PC-9 (cell line): Measurements from ENCODE around the gene TMEM82. TPM values are rescaled to one million over a fixed set of nuclear protein-coding genes. Genes with fewer than 3 reads are reported as not detected.
A peak's percentile ranks its signal among the peaks of the same experiment; 100 is the strongest.

ENCODE experiments used
- BruUV-seq: library from RNA; stranded (reverse); fragments of 400-500 nt; replicated peaks from 2 replicates; lab custom pipeline; 2021; lab: Mats Ljungman, UMichigan
- CTCF ChIA-PET: fragments of 300-600 bp; sonication (Branson Sonifier 250); formaldehyde crosslinking; loops from one replicate; lab custom pipeline; 2022; ENCODE audit warnings: antibody characterized with exemption; lab: Charles Lee
- POLR2A ChIA-PET: fragments of 300-600 bp; sonication (Branson Sonifier 250); formaldehyde crosslinking; loops from one replicate; lab custom pipeline; 2022; ENCODE audit warnings: antibody characterized with exemption; ENCODE audit not compliant: unreplicated experiment; lab: Charles Lee
- DNase-seq, 2 experiments: peaks; one replicate each; pipeline versions ENCODE4 v3.0.0 to v3.0.0-alpha.2; 2015 to 2022; ENCODE audit warnings: mixed read lengths in 1 of 2
- H2AFZ ChIP-seq: fragments of 200-600 bp; sonication (generic); 2 replicates; pipeline ENCODE4 v1.8.1; 2017; ENCODE audit warnings: antibody characterized with exemption
- H3F3A ChIP-seq: fragments of 200-600 bp; sonication (generic); 2 replicates; pipeline ENCODE4 v1.8.1; 2017; ENCODE audit warnings: antibody characterized with exemption, mild to moderate bottlenecking, low read depth; ENCODE audit not compliant: insufficient read depth
- H3K27ac ChIP-seq: fragments of 200-600 bp; sonication (generic); 2 replicates; pipeline ENCODE4 v1.6.1; 2016; ENCODE audit warnings: mixed run types
- H3K27me3 ChIP-seq: fragments of 200-600 bp; sonication (generic); 2 replicates; pipeline ENCODE4 v1.6.1; 2016; ENCODE audit warnings: low read depth, mixed run types; ENCODE audit not compliant: insufficient read depth
- H3K36me3 ChIP-seq: fragments of 200-600 bp; sonication (generic); 2 replicates; pipeline ENCODE4 v1.6.1; 2016; ENCODE audit warnings: low read depth, mixed run types
- H3K4me1 ChIP-seq: fragments of 200-600 bp; sonication (generic); replicated peaks from 2 replicates; pipeline ENCODE4 v1.6.1; 2016; ENCODE audit warnings: mixed run types; ENCODE audit not compliant: insufficient read depth
- H3K4me2 ChIP-seq: fragments of 200-600 bp; sonication (generic); 2 replicates; pipeline ENCODE4 v1.6.1; 2017; ENCODE audit warnings: mixed run types
- H3K4me3 ChIP-seq: fragments of 200-600 bp; sonication (generic); 2 replicates; pipeline ENCODE4 v1.6.1; 2016; ENCODE audit warnings: mixed run types
- H3K79me2 ChIP-seq: fragments of 200-600 bp; sonication (generic); 2 replicates; pipeline ENCODE4 v1.6.1; 2017; ENCODE audit warnings: low read depth, mixed run types
- H3K9me2 ChIP-seq: fragments of 200-600 bp; sonication (generic); 2 replicates; pipeline ENCODE4 v1.8.1; 2017; ENCODE audit warnings: mild to moderate bottlenecking; ENCODE audit not compliant: insufficient read depth
- H3K9me3 ChIP-seq: fragments of 200-600 bp; sonication (generic); 2 replicates; pipeline ENCODE4 v1.8.1; 2016; ENCODE audit warnings: low read depth; ENCODE audit not compliant: insufficient read depth
- H4K20me1 ChIP-seq: fragments of 200-600 bp; sonication (generic); 2 replicates; pipeline ENCODE4 v1.8.1; 2017; ENCODE audit not compliant: insufficient read depth
- CTCF ChIP-seq: fragments of 200-600 bp; sonication (generic); conservative IDR thresholded peaks from 2 replicates; pipeline ENCODE4 v1.6.1; 2017; ENCODE audit warnings: mixed run types, antibody characterized with exemption, mild to moderate bottlenecking, moderate library complexity
- EZH2 ChIP-seq: fragments of 200-600 bp; sonication (generic); IDR thresholded peaks from 2 replicates; pipeline ENCODE4 v1.8.0; 2017; ENCODE audit warnings: antibody characterized with exemption, low read depth
- intact Hi-C: fragments of 100-400 bp; cut with micrococcal nuclease; formaldehyde crosslinking; loops from one replicate; pipeline ENCODE4 v1.10.0; 2022; ENCODE audit not compliant: unreplicated experiment
- total RNA-seq: library from RNA; stranded (reverse); gene quantifications from 2 replicates; pipeline ENCODE4 v1.2.3, GENCODE V29; 2021

TMEM82 gene
- total RNA-seq, 1 experiment from 2014 or later: not detected

- H2AFZ ChIP-seq: no peak overlapping the region
- DNase-seq: peak in 1 of 2 experiments; percentile 17
- H3K4me2 ChIP-seq: no peak overlapping the region
- no peaks in the 10 kb centered on the region for H3K27me3 ChIP-seq
- TF ChIP-seq CTCF: no peak
- TF ChIP-seq EZH2: no peak
- no peaks in the 10 kb centered on the region for H3K79me2 ChIP-seq
- no peaks in the 10 kb centered on the region for H4K20me1 ChIP-seq
- no peaks in the 10 kb centered on the region for H3K9me3 ChIP-seq
- H3K9me2 ChIP-seq: no peaks in the 10 kb centered on the region
- ChIA-PET CTCF (no interaction called here), POLR2A (no interaction called here)
- H3K36me3 ChIP-seq: no peaks in the 10 kb centered on the region
- H3K4me1 ChIP-seq: no peaks in the 10 kb centered on the region
- no peak overlapping the region for H3K4me3 ChIP-seq
- intact Hi-C loops: no loop called here
- no TSS peak for BruUV-seq
- H3F3A ChIP-seq: no peaks in the 10 kb centered on the region
- H3K27ac ChIP-seq: no peak overlapping the region
Measured at GRCh38 chr1:15702722-15703550, 39.4 kb upstream of the TMEM82 start.

GRCh38 chr1:15703562-15703961 is 38.7 kb upstream of the TMEM82 start:
- no peak overlapping the region for H3K27ac ChIP-seq
- TF ChIP-seq CTCF: no peak
- no peak for TF ChIP-seq EZH2
- intact Hi-C loops: no loop called here
- ChIA-PET POLR2A (interaction anchor here (0.6 kb wide), 1 partner anchor 149 kb away, joined by 3 read pairs; no protein-coding TSS in a partner anchor), CTCF (no interaction called here)
- no peaks in the 10 kb centered on the region for H3K79me2 ChIP-seq
- H3K9me2 ChIP-seq: no peaks in the 10 kb centered on the region
- H3K4me1 ChIP-seq: no peaks in the 10 kb centered on the region
- no peak overlapping the region for H2AFZ ChIP-seq
- H4K20me1 ChIP-seq: no peaks in the 10 kb centered on the region
- no peaks in the 10 kb centered on the region for H3K36me3 ChIP-seq
- H3K9me3 ChIP-seq: no peaks in the 10 kb centered on the region
- no peak for DNase-seq
- no TSS peak for BruUV-seq
- H3F3A ChIP-seq: no peaks in the 10 kb centered on the region
- no peak overlapping the region for H3K4me2 ChIP-seq
- no peak overlapping the region for H3K4me3 ChIP-seq
- H3K27me3 ChIP-seq: no peaks in the 10 kb centered on the region

GRCh38 chr1:15704526-15705183 is 37.6 kb upstream of the TMEM82 start:
- ChIA-PET POLR2A (no interaction called here), CTCF (no interaction called here)
- no peak overlapping the region for H3K4me2 ChIP-seq
- H3K36me3 ChIP-seq: no peaks in the 10 kb centered on the region
- H3K27ac ChIP-seq: no peak overlapping the region
- no peaks in the 10 kb centered on the region for H3K4me1 ChIP-seq
- intact Hi-C loops: no loop called here
- TF ChIP-seq EZH2 (no peak), CTCF (no peak)
- H3K9me2 ChIP-seq: no peaks in the 10 kb centered on the region
- H3F3A ChIP-seq: no peaks in the 10 kb centered on the region
- H3K27me3 ChIP-seq: no peaks in the 10 kb centered on the region
- H3K79me2 ChIP-seq: no peaks in the 10 kb centered on the region
- BruUV-seq: no TSS peak
- DNase-seq: no peak
- H3K4me3 ChIP-seq: no peak overlapping the region
- no peak overlapping the region for H2AFZ ChIP-seq
- no peaks in the 10 kb centered on the region for H3K9me3 ChIP-seq
- no peaks in the 10 kb centered on the region for H4K20me1 ChIP-seq
